Stimulated activated CD4-positive, alpha-beta T cell treated with anti-CD3 and anti-CD28 coated beads, TNF-alpha, amount 100 ng/mL, for 1 hour (primary cell): ENCODE results near the gene PLTP.
A peak's percentile ranks its signal among the peaks of the same experiment; 100 is the strongest.
"Not testable (repeated sequence)": the region's sequence is repeated elsewhere in the genome, so short reads cannot be mapped to it uniquely, and the experiment has no call there.

Experiments
- DNase-seq, 3 donors: peaks; one replicate each; pipeline ENCODE4 v3.0.0-alpha.2; 2020; ENCODE audit warnings: low read depth in 3 of 3, low spot score in 1 of 3

PLTP gene

DNA sequence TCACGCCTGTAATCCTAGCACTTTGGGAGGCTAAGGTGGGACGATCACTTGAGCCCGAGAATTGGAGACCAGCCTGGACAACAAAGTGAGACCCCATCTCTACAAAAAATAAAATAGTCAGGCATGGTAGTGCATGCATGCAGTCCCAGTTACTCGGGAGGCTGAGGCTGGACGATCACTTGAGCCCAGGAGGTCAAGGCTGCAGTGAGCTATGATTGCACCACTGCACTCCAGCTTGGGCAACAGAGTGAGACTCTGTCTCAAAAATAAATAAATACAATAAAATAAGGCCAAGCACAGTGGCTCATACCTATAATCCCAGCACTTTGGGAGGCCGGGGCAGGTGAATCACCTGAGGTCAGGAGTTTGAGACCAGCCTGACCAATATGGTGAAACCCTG is 10.6 kb downstream of the PLTP start:
- not testable (repeated sequence) for DNase-seq

- DNase-seq: no peak
These were observed 12.7 kb downstream of the PLTP start for GRCh38 chr20:45899046-45899835.

DNA sequence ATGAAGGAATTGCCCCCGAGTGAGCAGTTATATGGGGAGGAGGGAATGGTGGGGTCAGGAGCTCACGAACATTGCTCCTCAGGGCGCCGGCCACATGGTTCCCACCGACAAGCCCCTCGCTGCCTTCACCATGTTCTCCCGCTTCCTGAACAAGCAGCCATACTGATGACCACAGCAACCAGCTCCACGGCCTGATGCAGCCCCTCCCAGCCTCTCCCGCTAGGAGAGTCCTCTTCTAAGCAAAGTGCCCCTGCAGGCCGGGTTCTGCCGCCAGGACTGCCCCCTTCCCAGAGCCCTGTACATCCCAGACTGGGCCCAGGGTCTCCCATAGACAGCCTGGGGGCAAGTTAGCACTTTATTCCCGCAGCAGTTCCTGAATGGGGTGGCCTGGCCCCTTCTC is 13.7 kb downstream of the PLTP start:
- DNase-seq: no peak

DNA sequence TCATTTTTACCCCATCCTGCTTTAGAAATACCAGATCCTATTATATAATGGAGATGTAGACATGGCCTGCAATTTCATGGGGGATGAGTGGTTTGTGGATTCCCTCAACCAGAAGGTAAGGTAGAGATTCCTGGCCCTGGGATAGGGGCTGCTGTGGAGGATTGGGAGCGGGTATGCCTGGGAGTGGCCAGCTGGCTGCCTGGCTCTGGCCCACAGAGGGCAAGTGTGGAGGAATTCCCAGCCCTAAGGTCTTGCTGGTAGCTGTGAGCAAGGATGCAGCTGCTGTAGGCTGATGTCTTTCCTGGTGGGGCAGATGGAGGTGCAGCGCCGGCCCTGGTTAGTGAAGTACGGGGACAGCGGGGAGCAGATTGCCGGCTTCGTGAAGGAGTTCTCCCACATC is 14.3 kb downstream of the PLTP start:
- DNase-seq: no peak

GRCh38 chr20:45897289-45897688 is 14.7 kb downstream of the PLTP start:
- DNase-seq: no peak

DNA sequence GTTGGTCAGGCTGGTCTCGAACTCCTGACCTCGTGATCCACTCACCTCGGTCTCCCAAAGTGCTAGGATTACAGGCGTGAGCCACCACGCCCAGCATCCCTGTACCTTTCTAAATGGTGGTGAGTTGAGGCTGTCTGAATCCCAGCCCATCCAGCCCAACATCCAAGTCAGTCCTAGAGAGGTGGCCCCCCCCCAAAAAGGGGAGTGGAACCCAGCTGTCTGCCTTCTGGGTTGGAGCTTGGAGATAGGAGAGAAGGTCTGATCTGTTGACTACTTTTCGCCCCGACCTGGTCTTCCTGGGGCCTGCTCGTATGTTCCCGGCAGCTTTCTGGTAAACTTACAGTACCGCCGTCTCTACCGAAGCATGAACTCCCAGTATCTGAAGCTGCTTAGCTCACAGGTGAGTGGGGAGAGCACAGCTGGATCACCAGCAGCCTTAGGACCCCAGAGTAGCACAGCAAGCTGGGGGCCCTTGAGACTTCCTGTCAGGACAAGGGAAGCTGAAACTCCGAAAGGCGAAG is 15.3 kb downstream of the PLTP start:
- DNase-seq: no peak

GRCh38 chr20:45894797-45895196 is 17.2 kb downstream of the PLTP start:
- DNase-seq: no peak

GRCh38 chr20:45893831-45894230 is 18.1 kb downstream of the PLTP start:
- DNase-seq: no peak

GRCh38 chr20:45892828-45893500 is 19.0 kb downstream of the PLTP start:
- no peak for DNase-seq

- DNase-seq: no peak
These were observed 19.7 kb downstream of the PLTP start for GRCh38 chr20:45892049-45892825.

DNA sequence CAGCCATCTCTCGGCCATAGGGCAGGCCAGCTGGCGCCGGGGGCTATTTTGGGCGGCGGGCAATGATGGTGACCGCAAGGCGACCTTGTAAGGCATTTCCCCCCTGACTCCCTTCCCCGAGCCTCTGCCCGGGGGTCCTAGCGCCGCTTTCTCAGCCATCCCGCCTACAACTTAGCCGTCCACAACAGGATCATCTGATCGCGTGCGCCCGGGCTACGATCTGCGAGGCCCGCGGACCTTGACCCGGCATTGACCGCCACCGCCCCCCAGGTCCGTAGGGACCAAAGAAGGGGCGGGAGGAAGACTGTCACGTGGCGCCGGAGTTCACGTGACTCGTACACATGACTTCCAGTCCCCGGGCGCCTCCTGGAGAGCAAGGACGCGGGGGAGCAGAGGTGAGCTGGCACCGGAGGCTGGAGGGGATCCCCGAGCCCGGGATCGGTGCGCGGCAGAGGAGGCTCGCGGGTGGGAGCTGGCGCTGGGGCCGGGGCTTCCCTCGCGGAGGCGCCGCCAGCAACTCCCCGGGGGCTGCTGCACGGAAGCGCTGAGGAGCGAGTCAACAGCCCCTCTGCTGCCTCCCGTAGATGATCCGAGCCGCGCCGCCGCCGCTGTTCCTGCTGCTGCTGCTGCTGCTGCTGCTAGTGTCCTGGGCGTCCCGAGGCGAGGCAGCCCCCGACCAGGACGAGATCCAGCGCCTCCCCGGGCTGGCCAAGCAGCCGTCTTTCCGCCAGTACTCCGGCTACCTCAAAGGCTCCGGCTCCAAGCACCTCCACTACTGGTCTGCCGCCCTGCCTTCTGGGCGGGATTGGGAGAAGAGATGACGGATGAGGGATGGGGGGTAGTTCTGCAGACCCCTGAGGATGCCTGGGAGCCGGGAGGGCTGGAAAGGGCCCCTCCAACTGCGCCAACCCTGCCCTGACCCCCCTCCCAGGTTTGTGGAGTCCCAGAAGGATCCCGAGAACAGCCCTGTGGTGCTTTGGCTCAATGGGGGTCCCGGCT is 20.7 kb downstream of the PLTP start, which contains the start of the genes CTSA and NEURL2:
Gene CTSA, plus strand, starts transcription at position 351 of the 999 bp plus-strand sequence. Its CDS starts 234 bp downstream, at position 585.
Gene NEURL2, minus strand, starts transcription at position 224 of the 999 bp plus-strand sequence. Its CDS starts 217 bp downstream, at position 7.
- DNase-seq: peak; percentile 60 to 79 (median 67)

- DNase-seq: peak in 1 of 3 donors; percentile 27
These were observed 21.6 kb downstream of the PLTP start for GRCh38 chr20:45890077-45890984.

- no peak for DNase-seq
These were observed 23.3 kb downstream of the PLTP start for GRCh38 chr20:45888681-45889080.

DNA sequence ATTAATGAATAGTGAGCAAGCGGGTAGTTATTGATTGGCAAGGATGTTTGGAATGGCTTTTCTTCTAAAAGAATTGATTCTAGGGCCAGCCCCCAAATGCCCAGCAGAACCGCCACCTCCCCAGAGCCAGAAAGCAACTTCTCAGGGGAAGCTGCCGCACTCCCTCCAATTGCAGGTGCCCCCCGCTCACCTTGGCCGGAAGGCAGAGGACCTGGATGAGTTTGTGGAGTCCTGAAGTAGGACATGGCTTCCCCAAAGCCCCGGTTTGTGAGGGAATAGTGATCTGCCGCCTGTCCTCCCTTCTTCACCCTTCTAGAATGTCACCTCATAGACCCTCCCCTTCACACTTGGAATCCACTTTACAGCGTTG is 24.6 kb downstream of the PLTP start, which contains the start of gene SPATA25:
Gene SPATA25, minus strand, starts transcription at position 277 of the 370 bp plus-strand sequence. Its CDS starts 32 bp downstream, at position 245.
- DNase-seq: no peak

DNA sequence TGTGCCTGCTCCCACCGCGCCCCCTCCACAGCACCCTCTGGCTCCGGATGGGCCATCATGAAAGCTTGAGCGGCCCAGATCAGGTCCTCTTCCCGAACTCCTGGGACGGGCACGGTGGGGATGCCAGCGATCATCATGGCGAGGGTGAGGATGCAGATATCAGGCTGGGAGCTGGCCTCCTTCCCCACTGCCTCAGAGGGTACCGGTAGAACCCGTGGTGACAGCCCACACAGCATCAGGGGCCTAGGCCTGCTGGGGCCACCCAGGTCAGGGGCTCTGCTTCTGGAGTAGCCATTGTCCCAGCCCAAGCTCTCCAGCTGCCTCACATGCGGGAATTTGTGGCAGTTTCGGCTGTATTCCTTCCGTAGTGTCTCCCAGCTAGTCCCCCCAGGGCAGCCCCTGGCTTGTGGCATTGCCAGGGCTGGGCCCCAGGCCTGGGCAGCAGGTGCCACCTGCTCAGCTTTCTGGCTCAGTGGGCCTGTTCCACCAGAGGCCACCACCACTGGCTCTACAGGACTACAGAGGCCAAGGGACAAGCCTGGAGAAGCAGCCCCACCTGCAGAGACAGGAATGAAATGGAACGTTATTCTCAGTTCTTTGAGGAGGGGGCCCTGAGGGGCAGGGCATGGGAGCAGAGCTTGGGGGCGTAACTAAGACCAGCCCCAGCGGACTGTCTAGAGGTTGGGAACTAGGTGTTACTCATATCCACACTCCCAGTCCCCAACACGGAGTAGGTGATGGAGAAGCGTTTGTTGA is 25.2 kb downstream of the PLTP start:
- DNase-seq: no peak

DNA sequence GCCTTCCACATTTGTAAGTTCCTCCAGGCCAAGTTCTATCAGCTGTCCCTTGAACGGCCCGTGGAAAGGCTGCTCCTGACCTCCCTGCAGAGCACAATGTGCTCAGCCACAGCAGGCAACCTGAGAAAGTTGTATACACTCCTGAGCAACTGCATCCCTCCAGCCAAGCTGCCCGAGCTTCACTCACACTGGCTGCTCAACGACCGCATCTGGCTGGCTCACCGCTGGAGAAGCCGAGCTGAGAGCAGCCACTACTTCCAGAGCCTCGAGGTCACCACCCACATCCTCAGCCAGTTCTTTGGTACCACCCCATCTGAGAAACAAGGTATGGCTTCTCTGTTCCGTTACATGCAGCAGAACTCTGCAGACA is 28.9 kb downstream of the PLTP start:
- DNase-seq: no peak

GRCh38 chr20:45882469-45883099 is 29.4 kb downstream of the PLTP start:
- DNase-seq: no peak
